ENCODE results near the gene CTBP2. TPM values are rescaled to one million over a fixed set of nuclear protein-coding genes. Genes with fewer than 3 reads are reported as not detected.

CTBP2 gene
- total RNA-seq, 1 donor from 2014 or later: 73.0 TPM

DNA sequence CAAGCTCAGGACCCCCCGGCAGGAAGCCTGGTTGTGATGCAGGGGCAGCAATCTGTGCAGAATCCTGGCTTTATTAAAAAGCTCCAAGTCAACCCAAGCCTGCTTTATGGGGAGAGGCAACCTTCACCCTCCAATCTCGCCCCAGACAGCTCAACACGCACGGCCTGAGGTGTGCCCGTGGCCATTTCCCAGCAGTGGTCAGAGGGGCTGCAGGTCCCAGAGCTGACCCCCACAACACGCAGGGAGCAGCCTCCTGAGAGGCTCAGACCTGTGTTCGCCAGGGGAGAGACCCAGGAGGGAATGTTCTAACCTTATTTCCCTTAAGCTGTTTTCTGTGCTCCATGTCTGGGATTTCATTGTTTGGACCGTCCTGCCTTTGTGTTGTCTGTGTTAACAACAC lies 108.2 kb downstream of the CTBP2 start:
- no peak for ATAC-seq
- Histone ChIP-seq H3K4me1 (peaks cover 57% of the 10 kb centered on the region), H3K4me3 (no peak overlapping the region), H3K27me3 (ENCODE audit: low read depth) (no peaks in the 10 kb centered on the region), H3K36me3 (no peaks in the 10 kb centered on the region), H3K27ac (no peak overlapping the region), H3K9me3 (no peaks in the 10 kb centered on the region)
- DNase-seq: no peak
- intact Hi-C loops (cut with DNase I): no loop called here
- TF ChIP-seq, protein P1, sequence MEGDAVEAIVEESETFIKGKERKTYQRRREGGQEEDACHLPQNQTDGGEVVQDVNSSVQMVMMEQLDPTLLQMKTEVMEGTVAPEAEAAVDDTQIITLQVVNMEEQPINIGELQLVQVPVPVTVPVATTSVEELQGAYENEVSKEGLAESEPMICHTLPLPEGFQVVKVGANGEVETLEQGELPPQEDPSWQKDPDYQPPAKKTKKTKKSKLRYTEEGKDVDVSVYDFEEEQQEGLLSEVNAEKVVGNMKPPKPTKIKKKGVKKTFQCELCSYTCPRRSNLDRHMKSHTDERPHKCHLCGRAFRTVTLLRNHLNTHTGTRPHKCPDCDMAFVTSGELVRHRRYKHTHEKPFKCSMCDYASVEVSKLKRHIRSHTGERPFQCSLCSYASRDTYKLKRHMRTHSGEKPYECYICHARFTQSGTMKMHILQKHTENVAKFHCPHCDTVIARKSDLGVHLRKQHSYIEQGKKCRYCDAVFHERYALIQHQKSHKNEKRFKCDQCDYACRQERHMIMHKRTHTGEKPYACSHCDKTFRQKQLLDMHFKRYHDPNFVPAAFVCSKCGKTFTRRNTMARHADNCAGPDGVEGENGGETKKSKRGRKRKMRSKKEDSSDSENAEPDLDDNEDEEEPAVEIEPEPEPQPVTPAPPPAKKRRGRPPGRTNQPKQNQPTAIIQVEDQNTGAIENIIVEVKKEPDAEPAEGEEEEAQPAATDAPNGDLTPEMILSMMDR (IDR thresholded peaks at IDR 0.05): no peak

DNA sequence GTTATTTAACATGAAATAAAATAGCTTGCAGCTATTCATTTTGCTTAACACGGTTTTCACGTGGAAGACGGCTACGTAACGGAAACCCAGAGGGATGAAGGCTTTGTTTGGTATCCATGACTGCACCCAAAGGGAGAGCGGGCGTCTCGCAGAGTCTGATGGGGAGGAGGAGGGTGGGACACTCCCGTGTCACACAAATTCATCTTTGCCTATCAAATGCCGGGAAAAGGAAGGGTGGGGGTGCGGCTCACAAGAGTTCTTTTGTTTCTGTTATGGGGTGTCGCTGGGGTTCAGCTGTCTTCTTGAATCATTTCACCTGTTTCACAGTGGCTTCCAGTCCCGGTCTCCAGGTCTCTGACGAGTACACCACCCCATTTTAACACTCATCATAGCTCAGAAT lies 110.0 kb downstream of the CTBP2 start:
- Histone ChIP-seq H3K27ac (no peak overlapping the region), H3K9me3 (no peaks in the 10 kb centered on the region), H3K4me1 (peaks cover 50% of the 10 kb centered on the region), H3K4me3 (no peak overlapping the region), H3K36me3 (no peaks in the 10 kb centered on the region), H3K27me3 (ENCODE audit: low read depth) (no peaks in the 10 kb centered on the region)
- TF ChIP-seq, protein P1 (IDR thresholded peaks at IDR 0.05): no peak
- intact Hi-C loops (cut with DNase I): no loop called here
- no peak for ATAC-seq
- DNase-seq: no peak

DNA sequence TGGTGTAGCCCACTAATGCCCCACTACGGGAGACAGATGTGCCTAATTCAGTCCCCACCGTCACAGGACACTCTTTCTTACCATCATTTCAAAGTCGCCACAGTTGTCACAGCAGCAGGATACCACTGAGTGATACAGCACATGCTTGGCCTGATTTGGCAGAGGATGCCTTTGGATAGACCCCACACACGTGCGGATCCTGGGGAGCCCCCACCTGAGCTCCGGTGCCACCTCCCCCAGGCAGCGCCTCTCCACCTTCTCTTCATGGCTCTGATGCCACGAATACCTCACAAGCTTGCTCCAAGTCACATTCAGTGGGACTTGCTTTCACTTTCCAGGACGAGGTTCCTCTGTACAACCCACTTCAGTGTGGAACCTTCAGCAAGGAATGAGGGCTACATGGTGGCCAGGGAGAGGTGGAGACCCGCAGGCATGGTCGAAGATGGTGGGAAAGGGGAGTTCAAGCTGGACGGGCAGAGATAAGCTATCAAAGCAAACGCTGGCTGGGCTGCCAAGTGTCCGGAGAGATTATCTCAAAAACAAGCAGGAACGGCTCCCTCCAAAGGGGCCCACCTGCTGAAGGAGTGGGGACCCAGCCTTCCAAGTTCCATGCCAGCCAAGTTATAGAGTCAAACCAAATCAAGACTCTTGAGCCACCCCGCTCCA lies 111.0 kb downstream of the CTBP2 start:
- Histone ChIP-seq H3K9me3 (no peaks in the 10 kb centered on the region), H3K27me3 (ENCODE audit: low read depth) (no peaks in the 10 kb centered on the region), H3K36me3 (no peaks in the 10 kb centered on the region), H3K4me3 (no peak overlapping the region), H3K4me1 (peaks cover 49% of the 10 kb centered on the region), H3K27ac (no peak overlapping the region)
- intact Hi-C loops (cut with DNase I): no loop called here
- TF ChIP-seq, protein P1 (IDR thresholded peaks at IDR 0.05): no peak
- ATAC-seq (peak in 1 of 2 donors; percentile 18), DNase-seq (no peak)

DNA sequence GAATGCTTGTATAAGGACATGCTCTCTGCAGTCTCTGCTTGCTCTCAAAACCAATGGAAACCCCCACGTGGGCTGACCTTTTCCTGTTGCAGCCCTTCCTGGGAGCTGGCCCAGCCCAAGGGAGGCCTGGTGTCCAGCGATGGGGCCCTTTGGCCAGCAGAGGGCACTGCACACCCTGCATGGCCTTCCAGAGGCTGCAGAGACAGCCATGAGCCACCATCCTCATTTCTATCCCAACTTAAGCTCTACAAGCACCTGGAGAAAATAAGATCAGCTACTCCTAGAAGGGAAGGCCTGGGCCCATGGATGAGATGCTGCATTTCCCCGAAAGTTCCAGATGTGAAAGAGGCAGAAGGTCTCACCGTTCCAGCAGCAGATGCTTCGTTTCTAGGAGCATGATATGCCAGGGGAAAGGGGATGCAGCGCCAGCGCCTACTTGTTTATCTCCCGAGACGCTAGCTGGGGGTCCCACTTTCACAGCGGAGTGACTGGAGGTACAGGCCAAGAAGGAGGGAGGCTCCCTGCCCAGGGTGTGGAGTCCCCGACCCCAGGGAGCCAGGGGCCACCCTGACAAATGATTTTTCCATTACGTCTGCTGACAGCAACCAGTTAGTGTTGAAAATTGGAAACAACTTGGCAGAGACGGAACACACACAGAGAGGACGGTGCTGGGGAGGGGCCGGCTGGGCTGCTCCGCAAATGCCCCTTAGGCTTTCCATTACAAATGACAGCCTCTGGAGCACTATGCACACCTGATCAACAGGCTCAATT lies 112.1 kb downstream of the CTBP2 start:
- ATAC-seq (peak; percentile 92 to 94), DNase-seq (peak; percentile 90)
- no peaks in the 10 kb centered on the region for H3K27me3 ChIP-seq (ENCODE audit: low read depth)
- no peaks in the 10 kb centered on the region for H3K9me3 ChIP-seq
- H3K36me3 ChIP-seq: no peaks in the 10 kb centered on the region
- H3K4me1 ChIP-seq: peaks cover 56% of the 10 kb centered on the region
- H3K4me3 ChIP-seq: no peak overlapping the region
- intact Hi-C loops (cut with DNase I): no loop called here
- TF ChIP-seq, protein P1 (IDR thresholded peaks at IDR 0.05): peak; percentile 97
- H3K27ac ChIP-seq: peak overlapping the region; percentile 33

DNA sequence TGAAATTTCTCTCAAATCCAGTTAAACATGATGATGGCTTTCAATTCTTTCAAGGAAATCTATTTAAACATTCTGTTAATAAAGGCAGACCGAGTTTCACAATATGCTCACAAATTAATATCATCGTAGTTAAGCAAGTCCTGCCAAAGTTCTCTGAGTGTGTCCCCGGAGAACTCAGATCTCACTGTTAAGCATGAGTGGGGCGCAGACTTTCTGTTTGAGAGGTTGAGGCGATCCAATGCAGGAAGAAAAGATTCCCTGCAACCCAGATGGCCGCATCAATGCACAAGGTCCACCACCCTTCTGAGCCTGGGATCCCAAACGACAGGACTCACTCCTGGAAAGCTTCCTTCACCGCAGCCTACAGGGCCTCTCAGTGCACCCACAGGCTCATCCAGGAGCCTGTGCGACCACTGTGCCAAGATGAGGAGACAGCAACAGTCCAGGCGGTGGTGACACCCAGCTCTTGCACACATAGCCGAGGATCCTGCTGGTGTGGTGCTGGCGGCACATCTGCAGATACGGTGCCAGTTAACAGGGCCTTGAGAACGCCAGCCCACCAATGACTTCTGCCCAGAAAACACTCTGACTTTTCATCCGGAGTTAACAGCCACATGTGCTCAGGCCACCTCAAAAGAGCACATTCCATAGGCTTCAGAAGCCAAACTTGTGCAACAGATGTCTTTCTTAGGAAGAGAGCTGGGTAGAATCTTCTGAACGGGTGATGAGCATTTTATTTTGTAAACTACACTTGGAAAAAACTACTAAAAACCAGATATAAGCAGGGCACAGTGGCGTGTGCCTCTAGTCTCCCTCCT lies 116.3 kb downstream of the CTBP2 start:
- Histone ChIP-seq H3K9me3 (no peaks in the 10 kb centered on the region), H3K36me3 (no peaks in the 10 kb centered on the region), H3K27ac (no peak overlapping the region), H3K27me3 (ENCODE audit: low read depth) (no peaks in the 10 kb centered on the region), H3K4me1 (peaks cover 56% of the 10 kb centered on the region), H3K4me3 (no peak overlapping the region)
- ATAC-seq: no peak
- TF ChIP-seq, protein P1 (IDR thresholded peaks at IDR 0.05): no peak
- intact Hi-C loops (cut with DNase I): no loop called here
- DNase-seq: no peak

All from lower lobe of right lung (tissue), 2 donors.